ENCODE measurements around the gene LRIT3. TPM values are rescaled to one million over a fixed set of nuclear protein-coding genes. Genes with fewer than 3 reads are reported as not detected.
A peak's percentile ranks its signal among the peaks of the same experiment; 100 is the strongest.
"Not testable (repeated sequence)": the region's sequence is repeated elsewhere in the genome, so short reads cannot be mapped to it uniquely, and the experiment has no call there.

The LRIT3 gene
- total RNA-seq, 1 experiment from 2014 or later: 0.26 TPM

- Histone ChIP-seq H3K4me1 (ENCODE audit: insufficient read depth, low read length, poor library complexity, severe bottlenecking) (peaks cover 3% of the 10 kb centered on the region), H3K9me3 (ENCODE audit: low read depth, low read length, poor library complexity, severe bottlenecking) (no peaks in the 10 kb centered on the region), H3K36me3 (ENCODE audit: insufficient read depth, low read length, poor library complexity, severe bottlenecking) (no peaks in the 10 kb centered on the region), H3K27me3 (replicated peaks; ENCODE audit: insufficient read depth, low read depth, low read length, poor library complexity) (no peaks in the 10 kb centered on the region), H3K27ac (ENCODE audit: low read depth, low read length, poor library complexity, severe bottlenecking) (no peak overlapping the region), H3K4me3 (ENCODE audit: low read depth, low read length, poor library complexity, severe bottlenecking) (no peak overlapping the region)
- no peak for TF ChIP-seq CTCF (conservative IDR thresholded peaks at IDR 0.05; ENCODE audit: low read depth, low read length)
- TF ChIP-seq EZH2 (IDR thresholded peaks at IDR 0.05; ENCODE audit: borderline replicate concordance, low read depth, low read length, poor library complexity, severe bottlenecking): no peak
- ChIA-PET CTCF (no interaction called here), POLR2A (ENCODE audit: low non-redundant PET) (no interaction called here)
- DNase-seq (ENCODE audit: low spot score): no peak
- intact Hi-C loops (cut with micrococcal nuclease; ENCODE audit: unreplicated experiment): no loop called here
- no TSS peak for BruUV-seq (replicated peaks)
Observed at GRCh38 chr4:109848501-109848900, 594 bp downstream of the LRIT3 start.

DNA sequence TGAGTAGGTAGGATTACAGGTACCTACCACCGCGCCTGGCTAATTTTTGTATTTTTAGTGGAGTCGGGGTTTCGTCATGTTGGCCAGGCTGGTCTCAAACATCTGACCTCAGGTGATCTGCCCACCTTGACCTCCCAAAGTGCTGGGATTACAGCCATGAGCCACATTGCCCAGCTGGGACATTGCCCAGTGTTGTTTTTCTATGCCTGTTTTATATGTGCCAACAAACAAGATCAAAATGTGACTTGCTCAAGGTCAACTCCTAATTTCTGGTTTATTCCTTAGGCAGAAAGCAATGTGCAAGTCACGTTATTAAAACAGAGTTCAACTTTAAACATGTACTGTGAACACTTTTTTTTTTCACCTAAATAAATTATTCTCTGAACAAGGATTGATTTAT, 2.7 kb downstream of the LRIT3 start:
- no peak for DNase-seq (ENCODE audit: low spot score)
- intact Hi-C loops (cut with micrococcal nuclease; ENCODE audit: unreplicated experiment): no loop called here
- no peaks in the 10 kb centered on the region for H3K36me3 ChIP-seq (ENCODE audit: insufficient read depth, low read length, poor library complexity, severe bottlenecking)
- H3K4me1 ChIP-seq (ENCODE audit: insufficient read depth, low read length, poor library complexity, severe bottlenecking): peaks cover 3% of the 10 kb centered on the region
- CTCF ChIA-PET: no interaction called here
- H3K4me3 ChIP-seq (ENCODE audit: low read depth, low read length, poor library complexity, severe bottlenecking): no peak overlapping the region
- H3K9me3 ChIP-seq (ENCODE audit: low read depth, low read length, poor library complexity, severe bottlenecking): no peaks in the 10 kb centered on the region
- TF ChIP-seq CTCF (conservative IDR thresholded peaks at IDR 0.05; ENCODE audit: low read depth, low read length) (no peak), EZH2 (IDR thresholded peaks at IDR 0.05; ENCODE audit: borderline replicate concordance, low read depth, low read length, poor library complexity, severe bottlenecking) (no peak)
- peak overlapping the region; percentile 22 for H3K27ac ChIP-seq (ENCODE audit: low read depth, low read length, poor library complexity, severe bottlenecking)
- no TSS peak for BruUV-seq (replicated peaks)
- POLR2A ChIA-PET (ENCODE audit: low non-redundant PET): no interaction called here
- H3K27me3 ChIP-seq (replicated peaks; ENCODE audit: insufficient read depth, low read depth, low read length, poor library complexity): no peaks in the 10 kb centered on the region

GRCh38 chr4:109859426-109860300, 11.8 kb downstream of the LRIT3 start:
- DNase-seq (ENCODE audit: low spot score); CTCF ChIA-PET; H3K36me3 ChIP-seq (ENCODE audit: insufficient read depth, low read length, poor library complexity, severe bottlenecking); BruUV-seq (replicated peaks); H3K4me3 ChIP-seq (ENCODE audit: low read depth, low read length, poor library complexity, severe bottlenecking); H3K27me3 ChIP-seq (replicated peaks; ENCODE audit: insufficient read depth, low read depth, low read length, poor library complexity); H3K4me1 ChIP-seq (ENCODE audit: insufficient read depth, low read length, poor library complexity, severe bottlenecking); intact Hi-C loops (cut with micrococcal nuclease; ENCODE audit: unreplicated experiment); H3K27ac ChIP-seq (ENCODE audit: low read depth, low read length, poor library complexity, severe bottlenecking); POLR2A ChIA-PET (ENCODE audit: low non-redundant PET): not testable (repeated sequence)
- peaks cover 11% of the 10 kb centered on the region for H3K9me3 ChIP-seq (ENCODE audit: low read depth, low read length, poor library complexity, severe bottlenecking)

DNA sequence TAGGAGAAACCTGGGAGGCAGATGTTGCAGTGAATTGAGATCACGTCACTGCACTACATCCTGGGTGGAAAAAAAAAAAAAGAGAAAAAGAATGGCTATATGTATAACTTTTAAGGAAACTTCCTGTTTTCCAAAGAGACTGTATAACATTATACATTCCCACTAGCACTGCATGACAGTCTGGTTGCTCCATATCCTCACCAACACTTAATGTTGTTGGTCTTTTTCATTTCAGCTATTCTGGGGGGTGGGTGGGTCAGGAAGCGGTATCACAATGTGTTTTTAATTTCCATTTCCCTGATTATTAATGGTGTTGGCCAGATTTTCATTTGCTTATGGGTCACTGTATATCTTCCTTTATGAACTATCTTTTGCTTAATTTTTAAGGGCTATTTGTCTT, 13.4 kb downstream of the LRIT3 start:
- Histone ChIP-seq H3K27me3 (replicated peaks; ENCODE audit: insufficient read depth, low read depth, low read length, poor library complexity) (no peaks in the 10 kb centered on the region), H3K4me1 (ENCODE audit: insufficient read depth, low read length, poor library complexity, severe bottlenecking) (no peaks in the 10 kb centered on the region), H3K9me3 (ENCODE audit: low read depth, low read length, poor library complexity, severe bottlenecking) (peaks cover 11% of the 10 kb centered on the region), H3K4me3 (ENCODE audit: low read depth, low read length, poor library complexity, severe bottlenecking) (no peak overlapping the region), H3K36me3 (ENCODE audit: insufficient read depth, low read length, poor library complexity, severe bottlenecking) (no peaks in the 10 kb centered on the region), H3K27ac (ENCODE audit: low read depth, low read length, poor library complexity, severe bottlenecking) (no peak overlapping the region)
- ChIA-PET POLR2A (ENCODE audit: low non-redundant PET) (no interaction called here), CTCF (interaction anchor here (0.5 kb wide), 1 partner anchor 11 kb away, joined by 3 read pairs; no protein-coding TSS in a partner anchor)
- TF ChIP-seq CTCF (conservative IDR thresholded peaks at IDR 0.05; ENCODE audit: low read depth, low read length): no peak
- no peak for TF ChIP-seq EZH2 (IDR thresholded peaks at IDR 0.05; ENCODE audit: borderline replicate concordance, low read depth, low read length, poor library complexity, severe bottlenecking)
- no peak for DNase-seq (ENCODE audit: low spot score)
- no TSS peak for BruUV-seq (replicated peaks)
- intact Hi-C loops (cut with micrococcal nuclease; ENCODE audit: unreplicated experiment): no loop called here
